ENCODE results near the gene PIK3AP1. TPM values are rescaled to one million over a fixed set of nuclear protein-coding genes. Genes with fewer than 3 reads are reported as not detected.

PIK3AP1 gene
- total and polyA plus RNA-seq, 10 of the 15 experiments (the other 5 are each of a cell fraction or from before 2014, with no cell fraction given) = 26.2 to 306 (median 119) TPM

DNA sequence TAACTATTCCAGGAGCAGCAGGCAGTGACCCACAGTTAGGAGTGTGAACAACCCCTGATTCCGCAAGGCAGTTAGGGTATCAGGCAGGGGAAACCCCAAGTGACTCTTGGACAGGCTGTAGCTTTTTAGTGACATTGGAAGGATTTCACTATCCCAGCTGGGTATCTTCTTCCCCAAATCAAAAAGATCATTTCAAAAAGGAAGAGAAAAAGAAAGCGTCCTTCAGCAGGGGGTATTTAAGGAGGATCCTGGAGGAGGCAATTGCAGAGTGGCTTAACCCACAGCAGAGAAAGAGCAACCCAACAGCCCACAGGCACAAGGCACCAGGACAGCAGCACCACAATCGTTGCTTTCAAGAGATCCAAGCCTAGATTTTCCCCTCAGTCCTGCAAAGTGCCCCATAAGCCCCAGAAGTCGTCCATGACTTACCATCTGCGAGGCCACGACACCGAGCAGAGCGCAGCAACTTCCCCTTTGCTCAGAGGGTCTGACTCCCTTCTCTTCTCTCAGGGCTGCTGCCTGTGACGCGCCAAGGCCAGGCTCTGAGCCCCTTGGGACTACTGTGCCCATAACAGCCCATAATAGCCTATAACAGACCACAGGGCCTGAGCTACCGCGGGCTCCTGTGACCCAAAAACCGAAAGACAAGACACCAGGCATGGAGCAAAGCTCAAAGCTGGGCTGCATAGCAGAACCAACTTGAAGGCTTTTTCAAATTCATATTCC is 19.8 kb downstream of the PIK3AP1 start (continued):
- TF ChIP-seq STAT3 (IDR thresholded peaks at IDR 0.05; ENCODE audit: low read depth, low read length) = no peak
- no peak for TF ChIP-seq CBX5 (IDR thresholded peaks at IDR 0.05; ENCODE audit: low read depth)
- peak; percentile 41; the same call in 1 of the 2 replicates for TF ChIP-seq BCL11A (IDR thresholded peaks at IDR 0.05; ENCODE audit: low read depth, low read length)
- TF ChIP-seq SUPT20H (IDR thresholded peaks at IDR 0.05; ENCODE audit: borderline replicate concordance, control insufficient read depth, low read depth, low read length) = no peak
- TF ChIP-seq, protein P1, sequence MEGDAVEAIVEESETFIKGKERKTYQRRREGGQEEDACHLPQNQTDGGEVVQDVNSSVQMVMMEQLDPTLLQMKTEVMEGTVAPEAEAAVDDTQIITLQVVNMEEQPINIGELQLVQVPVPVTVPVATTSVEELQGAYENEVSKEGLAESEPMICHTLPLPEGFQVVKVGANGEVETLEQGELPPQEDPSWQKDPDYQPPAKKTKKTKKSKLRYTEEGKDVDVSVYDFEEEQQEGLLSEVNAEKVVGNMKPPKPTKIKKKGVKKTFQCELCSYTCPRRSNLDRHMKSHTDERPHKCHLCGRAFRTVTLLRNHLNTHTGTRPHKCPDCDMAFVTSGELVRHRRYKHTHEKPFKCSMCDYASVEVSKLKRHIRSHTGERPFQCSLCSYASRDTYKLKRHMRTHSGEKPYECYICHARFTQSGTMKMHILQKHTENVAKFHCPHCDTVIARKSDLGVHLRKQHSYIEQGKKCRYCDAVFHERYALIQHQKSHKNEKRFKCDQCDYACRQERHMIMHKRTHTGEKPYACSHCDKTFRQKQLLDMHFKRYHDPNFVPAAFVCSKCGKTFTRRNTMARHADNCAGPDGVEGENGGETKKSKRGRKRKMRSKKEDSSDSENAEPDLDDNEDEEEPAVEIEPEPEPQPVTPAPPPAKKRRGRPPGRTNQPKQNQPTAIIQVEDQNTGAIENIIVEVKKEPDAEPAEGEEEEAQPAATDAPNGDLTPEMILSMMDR (IDR thresholded peaks at IDR 0.05 in 2 of 3, conservative IDR thresholded peaks at IDR 0.05 in 1 of 3; ENCODE audit: control insufficient read depth in 2 of 3, extremely low read depth in 1 of 3, insufficient read depth in 1 of 3, low read depth in 3 of 3, low read length in 3 of 3) = no peak
- TF ChIP-seq E2F4 (IDR thresholded peaks at IDR 0.05; ENCODE audit: low read depth, low read length) = no peak
- TF ChIP-seq EED (IDR thresholded peaks at IDR 0.05; ENCODE audit: low read depth) = no peak
- no peak; the same call in 1 of the 2 replicates for TF ChIP-seq NKRF (conservative IDR thresholded peaks at IDR 0.05)
- no peak for TF ChIP-seq CBX3 (IDR thresholded peaks at IDR 0.05; ENCODE audit: borderline replicate concordance, low read depth)
- TF ChIP-seq RBBP5 (conservative IDR thresholded peaks at IDR 0.05) = no peak
- TF ChIP-seq SIN3A (IDR thresholded peaks at IDR 0.05; ENCODE audit: low read depth, low read length) = no peak
- no peak for TF ChIP-seq SREBF2 (IDR thresholded peaks at IDR 0.05; ENCODE audit: low read length)
- TF ChIP-seq PAX5 (IDR thresholded peaks at IDR 0.05; ENCODE audit: borderline replicate concordance, low read depth, low read length) = peak; percentile 46; the same call in 1 of the 2 replicates
- TF ChIP-seq NFYB (IDR thresholded peaks at IDR 0.05; ENCODE audit: insufficient read depth, low read depth, low read length) = no peak
- no peak for TF ChIP-seq RAD21 (IDR thresholded peaks at IDR 0.05; ENCODE audit: insufficient read depth, low read depth, low read length)
- TF ChIP-seq NR2C1 (IDR thresholded peaks at IDR 0.05) = no peak
- TF ChIP-seq IRF3 (IDR thresholded peaks at IDR 0.05) = no peak
- TF ChIP-seq ATF7 (IDR thresholded peaks at IDR 0.05; ENCODE audit: low read depth) = peak; percentile 11; the same call in 1 of the 2 replicates
- no peak for TF ChIP-seq ASH2L (IDR thresholded peaks at IDR 0.05; ENCODE audit: borderline replicate concordance, low read depth)
- peak; percentile 64; the same call in 1 of the 2 replicates for TF ChIP-seq CHD2 (IDR thresholded peaks at IDR 0.05; ENCODE audit: borderline replicate concordance, low read depth, low read length)
- TF ChIP-seq TAF1 (IDR thresholded peaks at IDR 0.05; ENCODE audit: borderline replicate concordance, low read depth, low read length) = peak; percentile 74; the same call in 1 of the 2 replicates
- TF ChIP-seq KDM1A (IDR thresholded peaks at IDR 0.05; ENCODE audit: borderline replicate concordance) = no peak
- TF ChIP-seq TCF12 (IDR thresholded peaks at IDR 0.05; ENCODE audit: low read depth, low read length) = no peak
- peak; percentile 74 for TF ChIP-seq NR2F1 (conservative IDR thresholded peaks at IDR 0.05)
- no peak for TF ChIP-seq ZNF384 (IDR thresholded peaks at IDR 0.05; ENCODE audit: borderline replicate concordance, low read depth, low read length)
- 0 out of 2 replicates have a peak, but pooled peaks have one; percentile 75 for TF ChIP-seq SMAD5 (IDR thresholded peaks at IDR 0.05; ENCODE audit: low read depth)

All from GM12878 (cell line).